ENCODE measurements around the gene RSBN1L.

RSBN1L gene

DNA sequence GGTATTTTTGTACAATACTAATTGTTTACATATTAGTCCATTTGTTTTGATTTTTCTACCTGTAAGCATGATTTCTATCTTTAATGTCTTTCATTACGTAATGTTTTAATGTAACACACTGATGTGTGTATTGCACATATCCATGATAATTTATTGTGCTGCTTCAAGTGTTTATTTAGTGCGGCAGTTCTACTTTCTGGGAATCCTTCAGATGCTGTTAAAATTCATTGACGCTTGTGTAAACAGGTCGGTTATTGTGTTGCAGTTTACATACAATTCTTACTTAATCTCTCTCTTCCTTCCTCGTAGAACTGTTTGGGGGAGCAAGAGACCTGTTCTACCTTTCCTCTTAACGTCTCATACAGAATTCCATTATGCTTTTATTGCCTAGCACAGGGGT, 95.1 kb downstream of the RSBN1L start:
- no peak for TF ChIP-seq HDGF (IDR thresholded peaks at IDR 0.05; ENCODE audit: borderline replicate concordance)
- peak; percentile 70 for TF ChIP-seq PKNOX1 (IDR thresholded peaks at IDR 0.05)
- TF ChIP-seq FOXA1 (IDR thresholded peaks at IDR 0.05) = peak; percentile 31; the same call in 1 of the 2 replicates
- ChIA-PET CTCF (no interaction called here), POLR2A (no interaction called here)
- DNase-seq (ENCODE audit: extremely low spot score) = no peak

- no peak for DNase-seq (ENCODE audit: extremely low spot score)
- ChIA-PET CTCF (no interaction called here), POLR2A (no interaction called here)
- TF ChIP-seq FOXM1 (IDR thresholded peaks at IDR 0.05; ENCODE audit: borderline replicate concordance) = no peak
Observed at GRCh38 chr7:77791956-77792355, 95.7 kb downstream of the RSBN1L start.

- ChIA-PET POLR2A (no interaction called here), CTCF (no interaction called here)
- TF ChIP-seq ZNF384 (IDR thresholded peaks at IDR 0.05) = no peak
- TF ChIP-seq SP1 (IDR thresholded peaks at IDR 0.05) = no peak
- no peak for TF ChIP-seq TARDBP (IDR thresholded peaks at IDR 0.05)
- no peak for TF ChIP-seq ARNT (IDR thresholded peaks at IDR 0.05)
- no peak for TF ChIP-seq FOXK2 (IDR thresholded peaks at IDR 0.05)
- no peak for TF ChIP-seq ELF4 (IDR thresholded peaks at IDR 0.05)
- TF ChIP-seq CTBP1 (IDR thresholded peaks at IDR 0.05; ENCODE audit: borderline replicate concordance) = no peak
- DNase-seq (ENCODE audit: extremely low spot score) = no peak
Observed at GRCh38 chr7:77794000-77794399, 97.7 kb downstream of the RSBN1L start.

DNA sequence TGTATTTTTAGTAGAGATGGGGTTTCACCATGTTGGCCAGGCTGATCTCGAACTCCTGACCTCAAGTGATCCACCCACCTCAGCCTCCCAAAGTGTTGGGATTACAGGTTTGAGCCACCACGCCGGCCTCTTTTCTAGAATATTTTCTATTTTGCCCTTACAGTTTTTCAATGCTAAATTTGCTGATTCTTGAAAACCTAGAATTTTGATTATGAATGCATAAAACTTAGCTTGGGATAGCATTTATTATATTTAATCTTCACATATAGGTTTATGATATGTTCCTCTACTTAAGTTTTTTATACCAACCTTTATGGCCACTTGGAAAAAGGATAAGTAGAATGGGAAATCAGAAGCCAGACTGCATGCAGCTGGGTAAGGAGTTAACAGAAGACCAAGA, 99.8 kb downstream of the RSBN1L start:
- TF ChIP-seq FOXM1 (IDR thresholded peaks at IDR 0.05; ENCODE audit: borderline replicate concordance) = no peak
- TF ChIP-seq TARDBP (IDR thresholded peaks at IDR 0.05) = no peak
- TF ChIP-seq LEF1 (IDR thresholded peaks at IDR 0.05; ENCODE audit: borderline replicate concordance) = no peak
- TF ChIP-seq ARNT (IDR thresholded peaks at IDR 0.05) = no peak
- TF ChIP-seq L3MBTL2 (conservative IDR thresholded peaks at IDR 0.05) = no peak
- TF ChIP-seq HDGF (IDR thresholded peaks at IDR 0.05; ENCODE audit: borderline replicate concordance) = no peak
- TF ChIP-seq BHLHE40 (IDR thresholded peaks at IDR 0.05; ENCODE audit: borderline replicate concordance) = no peak
- no peak for TF ChIP-seq ZNF384 (IDR thresholded peaks at IDR 0.05)
- TF ChIP-seq PKNOX1 (IDR thresholded peaks at IDR 0.05) = no peak
- no peak for TF ChIP-seq SUZ12 (IDR thresholded peaks at IDR 0.05)
- TF ChIP-seq CTBP1 (IDR thresholded peaks at IDR 0.05; ENCODE audit: borderline replicate concordance) = no peak
- no peak for TF ChIP-seq SP1 (IDR thresholded peaks at IDR 0.05)
- TF ChIP-seq NFRKB (IDR thresholded peaks at IDR 0.05) = no peak
- TF ChIP-seq FOXK2 (IDR thresholded peaks at IDR 0.05) = no peak
- no peak for TF ChIP-seq ELF4 (IDR thresholded peaks at IDR 0.05)
- no peak for TF ChIP-seq FOXA1 (IDR thresholded peaks at IDR 0.05)
- ChIA-PET POLR2A (no interaction called here), CTCF (no interaction called here)
- no peak for DNase-seq (ENCODE audit: extremely low spot score)

DNA sequence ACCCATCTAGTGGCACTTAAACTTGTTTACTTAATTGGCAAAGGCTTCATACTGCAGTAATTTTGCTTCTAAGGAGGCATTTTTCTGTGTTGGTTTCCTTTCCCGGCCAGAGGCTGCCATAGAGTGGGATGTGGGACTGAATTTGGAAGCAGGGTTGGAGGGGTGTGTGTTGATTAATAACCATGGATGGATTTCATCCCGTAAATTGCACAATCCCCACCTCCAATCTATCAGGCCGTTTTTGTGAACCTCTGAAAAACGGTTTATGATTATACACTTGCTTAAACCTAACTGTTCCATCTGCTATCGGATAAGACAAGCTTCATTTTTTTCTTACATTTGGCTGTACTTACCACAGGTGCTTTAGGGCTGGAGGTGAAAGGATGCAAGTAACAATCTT, 100.7 kb downstream of the RSBN1L start:
- DNase-seq (ENCODE audit: extremely low spot score) = no peak
- TF ChIP-seq ZNF384 (IDR thresholded peaks at IDR 0.05) (no peak), TARDBP (IDR thresholded peaks at IDR 0.05) (no peak), FOXA1 (IDR thresholded peaks at IDR 0.05) (no peak), LEF1 (IDR thresholded peaks at IDR 0.05; ENCODE audit: borderline replicate concordance) (no peak), PKNOX1 (IDR thresholded peaks at IDR 0.05) (no peak), NFRKB (IDR thresholded peaks at IDR 0.05) (no peak), FOXK2 (IDR thresholded peaks at IDR 0.05) (no peak), CTBP1 (IDR thresholded peaks at IDR 0.05; ENCODE audit: borderline replicate concordance) (no peak), HDGF (IDR thresholded peaks at IDR 0.05; ENCODE audit: borderline replicate concordance) (no peak), ARNT (IDR thresholded peaks at IDR 0.05) (no peak), SUZ12 (IDR thresholded peaks at IDR 0.05) (no peak), FOXM1 (IDR thresholded peaks at IDR 0.05; ENCODE audit: borderline replicate concordance) (no peak), SP1 (IDR thresholded peaks at IDR 0.05) (no peak), ELF4 (IDR thresholded peaks at IDR 0.05) (no peak), L3MBTL2 (conservative IDR thresholded peaks at IDR 0.05) (no peak), BHLHE40 (IDR thresholded peaks at IDR 0.05; ENCODE audit: borderline replicate concordance) (no peak)
- CTCF ChIA-PET = interaction anchor here (0.6 kb wide), 1 partner anchor 30 kb away, joined by 3 read pairs; no protein-coding TSS in a partner anchor
- POLR2A ChIA-PET = interaction anchor here (1.2 kb wide), 1 partner anchor 133 kb away, joined by 3 read pairs; no protein-coding TSS in a partner anchor

GRCh38 chr7:77797734-77798393, 101.6 kb downstream of the RSBN1L start:
- CTCF ChIA-PET = interaction anchor here (0.6 kb wide), 1 partner anchor 31 kb away, joined by 3 read pairs; no protein-coding TSS in a partner anchor
- TF ChIP-seq L3MBTL2 (conservative IDR thresholded peaks at IDR 0.05) (peak; percentile 69), TARDBP (IDR thresholded peaks at IDR 0.05) (no peak)
- DNase-seq (ENCODE audit: extremely low spot score) = peak; percentile 50
- POLR2A ChIA-PET = interaction anchor here (0.8 to 1.7 kb wide), 7 partner anchors 9 to 134 kb away, joined by 3 to 8 read pairs (median 5); partner anchors contain the start of gene RSBN1L

Measured in HEK293T (cell line).